ENCODE measurements around the gene HSPB6. TPM values are rescaled to one million over a fixed set of nuclear protein-coding genes. Genes with fewer than 3 reads are reported as not detected.
"Not testable (repeated sequence)": the region's sequence is repeated elsewhere in the genome, so short reads cannot be mapped to it uniquely, and the experiment has no call there.

HSPB6 gene
- polyA plus RNA-seq, 1 of the 3 experiments (the other 2 are of a cell fraction): 0.43 TPM

GRCh38 chr19:35797663-35798062, 40.8 kb upstream of the HSPB6 start:
- no peaks in the 10 kb centered on the region for H4K20me1 ChIP-seq (ENCODE audit: insufficient read depth)
- no peak for TF ChIP-seq GATA2 (CRISPR knock-in tag; IDR thresholded peaks at IDR 0.05)
- TF ChIP-seq IRF3 (IDR thresholded peaks at IDR 0.05; ENCODE audit: low read depth, low read length): no peak
- TF ChIP-seq TEAD4 (IDR thresholded peaks at IDR 0.05; ENCODE audit: borderline replicate concordance, insufficient read depth): no peak
- TF ChIP-seq MEF2A (IDR thresholded peaks at IDR 0.05; ENCODE audit: borderline replicate concordance, low read depth): no peak
- TF ChIP-seq POLR2AphosphoS5 (IDR thresholded peaks at IDR 0.05; ENCODE audit: low read depth, low read length): no peak
- H3K27me3 ChIP-seq (ENCODE audit: insufficient read depth): peaks cover 14% of the 10 kb centered on the region; the same call in 1 of the 2 replicates
- no peak overlapping the region for H3K4me3 ChIP-seq (ENCODE audit: low read depth in 2 of 2, low read length in 1 of 2)
- H3K4me1 ChIP-seq (ENCODE audit: control insufficient read depth in 1 of 2, insufficient read depth in 2 of 2, low read depth in 1 of 2, low read length in 1 of 2): no peaks in the 10 kb centered on the region
- ChIA-PET POLR2A (interaction anchor here (0.6 kb wide), 1 partner anchor 9 kb away, joined by 4 read pairs; no protein-coding TSS in a partner anchor), CTCF (interaction anchor here (0.9 to 1.2 kb wide), 2 partner anchors 10 to 22 kb away, joined by 3 to 4 read pairs; no protein-coding TSS in a partner anchor)
- H3K9me3 ChIP-seq: no peaks in the 10 kb centered on the region
- no peak overlapping the region for H3K4me2 ChIP-seq
- no peaks in the 10 kb centered on the region for H3K9me2 ChIP-seq
- no peak overlapping the region for H3K27ac ChIP-seq (ENCODE audit: low read depth in 2 of 2, low read length in 1 of 2)
- H3K9ac ChIP-seq: no peak overlapping the region
- DNase-seq: no peak
- H2AFZ ChIP-seq (ENCODE audit: low read depth): no peak overlapping the region
- WGBS (ENCODE audit: low lambda C conversion rate): 50% methylated on average over 8 of the region's 15 CpGs
- H3K79me2 ChIP-seq (ENCODE audit: insufficient read depth): no peaks in the 10 kb centered on the region
- H3F3A ChIP-seq (replicated peaks; ENCODE audit: insufficient read depth): no peaks in the 10 kb centered on the region
- H3K36me3 ChIP-seq (replicated peaks in 1 of 2; ENCODE audit: control insufficient read depth in 1 of 2, insufficient read depth in 2 of 2, low read length in 1 of 2): no peaks in the 10 kb centered on the region

GRCh38 chr19:35796645-35797542, 40.1 kb upstream of the HSPB6 start:
- no peaks in the 10 kb centered on the region for H3K36me3 ChIP-seq (replicated peaks in 1 of 2; ENCODE audit: control insufficient read depth in 1 of 2, insufficient read depth in 2 of 2, low read length in 1 of 2)
- TF ChIP-seq TCF12 (IDR thresholded peaks at IDR 0.05) (no peak), SIN3A (IDR thresholded peaks at IDR 0.05; ENCODE audit: borderline replicate concordance, low read depth, low read length) (no peak)
- H3K9ac ChIP-seq: no peak overlapping the region
- no peaks in the 10 kb centered on the region for H3K4me1 ChIP-seq (ENCODE audit: control insufficient read depth in 1 of 2, insufficient read depth in 2 of 2, low read depth in 1 of 2, low read length in 1 of 2)
- no peak for DNase-seq
- H3K27me3 ChIP-seq (ENCODE audit: insufficient read depth): peaks cover 14% of the 10 kb centered on the region; the same call in 1 of the 2 replicates
- H3K4me3 ChIP-seq (ENCODE audit: low read depth in 2 of 2, low read length in 1 of 2): no peak overlapping the region
- no peaks in the 10 kb centered on the region for H3K9me3 ChIP-seq
- POLR2A ChIA-PET: no interaction called here
- H4K20me1 ChIP-seq (ENCODE audit: insufficient read depth): no peaks in the 10 kb centered on the region
- H3F3A ChIP-seq (replicated peaks; ENCODE audit: insufficient read depth): no peaks in the 10 kb centered on the region
- CTCF ChIA-PET: interaction anchor here (0.5 to 1.2 kb wide), 3 partner anchors 10 to 286 kb away, joined by 3 to 4 read pairs (median 3); no protein-coding TSS in a partner anchor
- WGBS (ENCODE audit: low lambda C conversion rate): 63% methylated on average over 38 of the region's 39 CpGs
- no peak overlapping the region for H3K4me2 ChIP-seq
- no peaks in the 10 kb centered on the region for H3K79me2 ChIP-seq (ENCODE audit: insufficient read depth)
- H2AFZ ChIP-seq (ENCODE audit: low read depth): no peak overlapping the region
- no peak overlapping the region for H3K27ac ChIP-seq (ENCODE audit: low read depth in 2 of 2, low read length in 1 of 2)
- no peaks in the 10 kb centered on the region for H3K9me2 ChIP-seq

GRCh38 chr19:35795564-35795963, 38.7 kb upstream of the HSPB6 start:
- CTCF ChIA-PET; H3K36me3 ChIP-seq (replicated peaks in 1 of 2; ENCODE audit: control insufficient read depth in 1 of 2, insufficient read depth in 2 of 2, low read length in 1 of 2); H3K79me2 ChIP-seq (ENCODE audit: insufficient read depth); H4K20me1 ChIP-seq (ENCODE audit: insufficient read depth); H3K4me1 ChIP-seq (ENCODE audit: control insufficient read depth in 1 of 2, insufficient read depth in 2 of 2, low read depth in 1 of 2, low read length in 1 of 2); POLR2A ChIA-PET; H3K9me2 ChIP-seq; H2AFZ ChIP-seq (ENCODE audit: low read depth); DNase-seq; H3K9ac ChIP-seq; H3K9me3 ChIP-seq; H3K4me3 ChIP-seq (ENCODE audit: low read depth in 2 of 2, low read length in 1 of 2); H3K27ac ChIP-seq (ENCODE audit: low read depth in 2 of 2, low read length in 1 of 2); H3K4me2 ChIP-seq; H3F3A ChIP-seq (replicated peaks; ENCODE audit: insufficient read depth): not testable (repeated sequence)
- H3K27me3 ChIP-seq (ENCODE audit: insufficient read depth): peaks cover 14% of the 10 kb centered on the region; the same call in 1 of the 2 replicates
- WGBS (ENCODE audit: low lambda C conversion rate): 57% methylated on average over 1 of the region's 1 CpG

Data from SK-N-SH (cell line).